Lower leg skin (tissue), 4 donors: ENCODE measurements around the gene TYSND1. TPM values are rescaled to one million over a fixed set of nuclear protein-coding genes. Genes with fewer than 3 reads are reported as not detected.

Source experiments
- DNase-seq, 2 donors: peaks; one replicate each; pipeline ENCODE4 v3.0.0-alpha.2; 2019; ENCODE audit warnings: low spot score in 2 of 2
- H3K4me3 ChIP-seq: fragments of 200-600 bp; sonication (generic); 2 replicates; pipeline ENCODE4 v1.5.1; 2017; ENCODE audit warnings: mild to moderate bottlenecking, low read depth; ENCODE audit not compliant: poor library complexity, severe bottlenecking
- CTCF ChIP-seq, 3 donors: fragments of 450-650 bp; IDR thresholded peaks; one replicate each; pipeline ENCODE4 v1.5.1; 2016; ENCODE audit warnings: antibody characterized with exemption in 3 of 3, mild to moderate bottlenecking in 3 of 3, moderate library complexity in 2 of 3
- POLR2A ChIP-seq, 2 donors: fragments of 450-650 bp; IDR thresholded peaks; one replicate each; pipeline ENCODE4 v1.6.1; 2016 to 2017; ENCODE audit warnings: antibody characterized with exemption in 2 of 2, mild to moderate bottlenecking in 1 of 2, moderate library complexity in 1 of 2
- WGBS, 2 donors: methylation state at CpG; one replicate each; pipeline ENCODE4 v1.1.5; 2018; 5-methylcytosine and 5-hydroxymethylcytosine counted together
- intact Hi-C: fragments of 100-400 bp; cut with DNase I; formaldehyde crosslinking; loops from one replicate; pipeline ENCODE4 v1.15.0; 2023; ENCODE audit warnings: low total_unique reads
- total RNA-seq, 4 donors: library from RNA; depleted of rRNA; stranded (reverse); fragments of >200 nt; gene quantifications; one replicate each; pipeline ENCODE4 v1.1.0, GENCODE V29; 2016

The TYSND1 gene
- total RNA-seq, 4 donors from 2014 or later = 39.8 to 47.4 (median 45.4) TPM

GRCh38 chr10:70135684-70136083 is 10.8 kb downstream of the TYSND1 start:
- 71 to 77% methylated on average over 7 of the region's 7 CpGs for WGBS, 2 donors
- intact Hi-C loops = no loop called here
- H3K4me3 ChIP-seq = no peak overlapping the region
- TF ChIP-seq POLR2A (IDR thresholded peaks at IDR 0.05) = no peak
- DNase-seq = peak in 1 of 2 donors; percentile 58

GRCh38 chr10:70135046-70135445 is 11.5 kb downstream of the TYSND1 start:
- 57 to 58% methylated on average over 3 of the region's 3 CpGs for WGBS, 2 donors
- H3K4me3 ChIP-seq = no peak overlapping the region
- TF ChIP-seq CTCF (IDR thresholded peaks at IDR 0.05) (no peak), POLR2A (IDR thresholded peaks at IDR 0.05) (no peak)
- peak in 1 of 2 donors; percentile 83 for DNase-seq
- intact Hi-C loops = no loop called here

GRCh38 chr10:70132098-70133029 is 14.1 kb downstream of the TYSND1 start, which contains the start of gene AIFM2:
Gene AIFM2, minus strand, starts transcription at chr10:70132825. Its CDS starts 8,741 bp downstream, at chr10:70124084.
- WGBS, 2 donors = 7 to 10% methylated on average over 26 to 52 of the region's 80 CpGs
- no peak for TF ChIP-seq POLR2A (IDR thresholded peaks at IDR 0.05)
- peak in 1 of 3 donors; percentile 93 for TF ChIP-seq CTCF (IDR thresholded peaks at IDR 0.05)
- peak within 1 kb of the TSS; percentile 53 for H3K4me3 ChIP-seq
- DNase-seq = peak; percentile 72 to 96
- intact Hi-C loops = no loop called here

GRCh38 chr10:70131560-70131937 is 15.0 kb downstream of the TYSND1 start:
- no peak overlapping the region for H3K4me3 ChIP-seq
- TF ChIP-seq POLR2A (IDR thresholded peaks at IDR 0.05) (no peak), CTCF (IDR thresholded peaks at IDR 0.05) (no peak)
- DNase-seq = peak in 1 of 2 donors; percentile 83
- 90 to 100% methylated on average over 4 of the region's 4 CpGs for WGBS, 2 donors
- intact Hi-C loops = no loop called here

- no peak for TF ChIP-seq POLR2A (IDR thresholded peaks at IDR 0.05)
- TF ChIP-seq CTCF (IDR thresholded peaks at IDR 0.05) = no peak
- intact Hi-C loops = no loop called here
- WGBS, 2 donors = 63 to 72% methylated on average over 8 to 10 of the region's 10 CpGs
- H3K4me3 ChIP-seq = no peak overlapping the region
- peak in 1 of 2 donors; percentile 88 for DNase-seq
Observed at GRCh38 chr10:70130878-70131559, 15.5 kb downstream of the TYSND1 start.
